Neural progenitor cell (in vitro differentiated cells): ENCODE results near the gene TNFRSF1B.

ENCODE experiments used
- EZH2 ChIP-seq: fragments of 200-600 bp; sonication (generic); IDR thresholded peaks from 2 replicates; pipeline ENCODE4 v1.6.1; 2017; ENCODE audit warnings: antibody characterized with exemption, mild to moderate bottlenecking, moderate library complexity
- TF ChIP-seq, protein P1 (sequence below): fragments of 200-600 bp; sonication (generic); IDR thresholded peaks from 2 replicates; pipeline ENCODE4 v1.5.1; 2017; ENCODE audit warnings: antibody characterized with exemption, mild to moderate bottlenecking

DNA sequence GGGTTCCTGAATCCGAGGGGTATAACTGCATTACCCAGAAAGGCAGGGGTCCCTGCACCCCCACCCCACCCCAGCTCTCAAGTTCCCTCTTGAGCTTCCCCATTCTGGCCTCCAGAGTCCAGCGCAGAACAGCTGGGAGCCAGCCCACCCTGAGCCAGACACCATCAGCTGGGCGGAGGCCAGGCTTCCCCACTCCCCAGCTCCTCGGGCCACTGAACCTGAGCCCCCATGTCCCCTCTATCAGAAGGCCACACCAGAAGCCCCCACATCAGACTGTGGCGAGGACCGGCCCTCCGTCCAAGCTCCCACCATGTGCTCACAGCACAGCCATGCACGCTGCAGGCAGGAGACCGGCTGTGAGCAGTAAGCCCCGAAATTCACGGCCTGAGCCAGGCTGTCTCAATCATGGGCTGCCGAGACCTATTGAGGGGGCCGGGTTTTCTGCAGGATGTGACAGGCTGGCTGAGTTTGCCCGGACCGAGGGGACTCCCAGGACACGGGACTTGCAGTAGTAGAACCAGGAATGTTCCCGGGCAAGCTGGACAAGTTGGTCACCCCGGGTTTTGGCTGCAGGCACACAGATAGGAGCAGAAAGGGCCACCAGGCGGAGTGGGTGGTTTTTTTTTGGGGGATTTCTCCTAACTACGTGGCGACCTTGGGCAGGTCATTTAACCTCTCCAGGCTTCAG lies 25.5 kb upstream of the TNFRSF1B start:
- TF ChIP-seq, protein P1, sequence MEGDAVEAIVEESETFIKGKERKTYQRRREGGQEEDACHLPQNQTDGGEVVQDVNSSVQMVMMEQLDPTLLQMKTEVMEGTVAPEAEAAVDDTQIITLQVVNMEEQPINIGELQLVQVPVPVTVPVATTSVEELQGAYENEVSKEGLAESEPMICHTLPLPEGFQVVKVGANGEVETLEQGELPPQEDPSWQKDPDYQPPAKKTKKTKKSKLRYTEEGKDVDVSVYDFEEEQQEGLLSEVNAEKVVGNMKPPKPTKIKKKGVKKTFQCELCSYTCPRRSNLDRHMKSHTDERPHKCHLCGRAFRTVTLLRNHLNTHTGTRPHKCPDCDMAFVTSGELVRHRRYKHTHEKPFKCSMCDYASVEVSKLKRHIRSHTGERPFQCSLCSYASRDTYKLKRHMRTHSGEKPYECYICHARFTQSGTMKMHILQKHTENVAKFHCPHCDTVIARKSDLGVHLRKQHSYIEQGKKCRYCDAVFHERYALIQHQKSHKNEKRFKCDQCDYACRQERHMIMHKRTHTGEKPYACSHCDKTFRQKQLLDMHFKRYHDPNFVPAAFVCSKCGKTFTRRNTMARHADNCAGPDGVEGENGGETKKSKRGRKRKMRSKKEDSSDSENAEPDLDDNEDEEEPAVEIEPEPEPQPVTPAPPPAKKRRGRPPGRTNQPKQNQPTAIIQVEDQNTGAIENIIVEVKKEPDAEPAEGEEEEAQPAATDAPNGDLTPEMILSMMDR = no peak
- no peak for TF ChIP-seq EZH2
